ENCODE data around the gene MSANTD1.

Gene MSANTD1

DNA sequence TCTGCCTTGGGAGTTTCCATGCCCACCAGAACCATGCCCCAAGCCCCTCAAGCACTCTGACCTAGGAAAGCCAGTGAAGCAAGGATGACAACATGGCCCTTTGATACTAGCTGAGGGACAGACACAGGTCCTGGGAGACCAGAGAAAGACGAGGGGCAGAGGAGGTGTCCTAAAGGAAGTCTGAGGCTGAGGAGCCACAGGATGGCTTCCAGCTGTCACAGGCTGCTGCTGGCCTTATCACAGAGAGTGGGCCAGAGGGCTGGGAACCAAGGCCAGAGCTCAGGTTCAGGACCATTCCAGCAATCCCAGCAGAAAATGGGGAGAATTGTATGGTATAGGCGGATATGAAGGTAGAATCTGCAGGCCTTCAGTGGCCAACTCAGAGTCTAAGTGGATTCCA is 31.7 kb upstream of the MSANTD1 start:
- no peak for DNase-seq

DNA sequence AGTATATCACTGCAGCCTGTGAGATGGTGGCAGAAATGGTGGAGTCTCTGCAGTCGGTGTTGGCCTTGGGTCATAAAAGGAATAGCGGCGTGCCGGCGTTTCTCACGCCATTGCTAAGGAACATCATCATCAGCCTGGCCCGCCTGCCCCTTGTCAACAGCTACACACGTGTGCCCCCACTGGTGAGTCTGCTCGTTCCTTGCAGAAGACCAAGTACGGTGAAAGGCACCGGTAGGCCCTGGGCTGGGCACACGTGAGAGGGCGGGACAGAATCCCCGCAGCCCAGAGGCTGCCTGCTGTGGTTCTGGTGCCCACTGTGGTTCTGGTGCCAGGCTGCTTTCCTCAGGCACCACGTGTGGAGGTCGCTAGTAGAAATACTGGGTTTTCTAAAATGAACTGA is 31.2 kb upstream of the MSANTD1 start:
- no peak for DNase-seq

- DNase-seq: no peak
Measured at GRCh38 chr4:3218824-3219760, 29.9 kb upstream of the MSANTD1 start.

- DNase-seq: no peak
Measured at GRCh38 chr4:3219761-3220475, 29.0 kb upstream of the MSANTD1 start.

GRCh38 chr4:3220476-3221183 is 28.3 kb upstream of the MSANTD1 start:
- DNase-seq: no peak

DNA sequence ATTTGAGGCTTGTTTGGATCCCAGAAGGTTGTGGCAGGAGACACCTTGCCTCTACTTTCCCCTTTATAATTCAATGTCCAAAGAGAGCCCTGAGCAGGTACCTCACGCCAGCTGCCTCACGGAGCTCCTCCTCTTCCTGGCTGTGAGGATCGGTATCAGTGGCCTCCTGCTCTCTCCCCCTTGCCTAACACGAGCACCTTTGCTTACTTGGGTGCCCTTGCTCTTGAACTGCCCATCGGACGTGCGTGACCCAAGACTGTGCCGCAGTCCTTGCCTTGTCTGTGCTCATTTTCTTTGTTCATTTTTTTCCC is 27.8 kb upstream of the MSANTD1 start:
- no peak for DNase-seq

DNA sequence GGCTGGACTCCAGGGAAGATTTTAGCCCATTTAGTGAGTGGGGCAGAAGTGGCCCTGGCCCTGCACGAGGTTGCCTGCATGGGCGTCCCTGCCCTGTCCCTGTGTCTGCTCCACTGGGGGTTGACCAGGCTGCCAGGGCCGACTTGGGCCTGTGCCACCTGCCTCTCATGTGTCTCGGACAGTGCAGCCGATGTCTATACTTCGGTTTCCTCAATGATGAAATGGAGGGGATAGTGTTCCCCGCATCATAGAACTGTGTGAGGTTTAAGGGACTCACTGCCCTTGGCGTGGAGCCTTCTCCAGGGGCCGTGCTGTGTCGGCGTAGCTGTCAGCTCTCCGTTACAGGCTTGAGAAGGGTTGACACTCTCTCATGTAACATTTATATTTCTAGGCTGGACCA is 27.0 kb upstream of the MSANTD1 start:
- no peak for DNase-seq

DNA sequence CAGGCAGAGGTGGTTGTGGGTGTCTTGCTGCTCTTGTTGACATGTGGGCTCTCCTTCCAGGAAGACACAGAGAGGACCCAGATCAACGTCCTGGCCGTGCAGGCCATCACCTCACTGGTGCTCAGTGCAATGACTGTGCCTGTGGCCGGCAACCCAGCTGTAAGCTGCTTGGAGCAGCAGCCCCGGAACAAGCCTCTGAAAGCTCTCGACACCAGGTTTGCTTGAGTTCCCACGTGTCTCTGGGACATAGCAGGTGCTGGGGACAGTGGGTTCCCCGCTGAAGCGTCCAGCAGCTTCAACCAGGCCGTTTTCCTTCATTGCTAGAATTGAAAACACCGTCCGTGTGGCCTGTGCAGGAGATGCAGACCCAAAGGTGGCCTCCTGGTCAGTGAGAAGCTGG is 25.6 kb upstream of the MSANTD1 start:
- DNase-seq: no peak

- DNase-seq: no peak
Measured at GRCh38 chr4:3223956-3224748, 24.8 kb upstream of the MSANTD1 start.

DNA sequence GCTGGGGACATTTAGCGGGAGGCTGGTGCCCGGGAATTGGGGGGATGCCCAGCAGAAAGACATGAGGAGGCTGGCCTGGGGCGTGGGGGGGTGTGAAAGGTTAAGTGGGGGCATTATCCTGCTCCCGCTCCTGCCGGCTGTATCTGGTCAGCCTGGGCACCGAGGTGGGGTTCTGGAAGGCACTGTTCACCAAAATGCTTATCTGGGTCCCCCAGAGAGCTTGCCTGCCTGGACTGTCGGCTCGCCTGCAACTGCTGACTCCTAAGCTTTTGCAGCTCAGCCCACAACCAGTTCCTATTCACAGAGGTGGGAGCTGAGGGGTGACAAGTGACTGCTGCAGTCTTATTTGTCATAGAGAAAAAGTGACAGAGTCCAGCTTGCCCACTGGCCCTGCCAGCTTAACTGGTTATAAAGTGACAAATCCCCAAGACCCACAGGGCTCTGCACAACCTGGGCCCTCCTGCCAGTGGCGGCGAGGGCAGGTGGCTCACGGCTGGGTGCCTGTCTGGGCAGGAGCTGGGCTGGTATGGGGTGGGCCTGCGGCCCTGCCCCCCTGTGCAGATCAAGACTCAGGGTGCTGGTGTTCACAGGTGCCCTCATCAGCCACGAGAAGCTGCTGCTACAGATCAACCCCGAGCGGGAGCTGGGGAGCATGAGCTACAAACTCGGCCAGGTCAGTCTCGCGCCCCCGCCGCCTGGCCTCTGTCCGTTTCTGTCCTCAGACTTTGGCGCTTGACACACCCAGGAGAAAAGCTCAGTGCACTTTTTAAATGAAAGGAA is 23.7 kb upstream of the MSANTD1 start:
- no peak for DNase-seq

DNA sequence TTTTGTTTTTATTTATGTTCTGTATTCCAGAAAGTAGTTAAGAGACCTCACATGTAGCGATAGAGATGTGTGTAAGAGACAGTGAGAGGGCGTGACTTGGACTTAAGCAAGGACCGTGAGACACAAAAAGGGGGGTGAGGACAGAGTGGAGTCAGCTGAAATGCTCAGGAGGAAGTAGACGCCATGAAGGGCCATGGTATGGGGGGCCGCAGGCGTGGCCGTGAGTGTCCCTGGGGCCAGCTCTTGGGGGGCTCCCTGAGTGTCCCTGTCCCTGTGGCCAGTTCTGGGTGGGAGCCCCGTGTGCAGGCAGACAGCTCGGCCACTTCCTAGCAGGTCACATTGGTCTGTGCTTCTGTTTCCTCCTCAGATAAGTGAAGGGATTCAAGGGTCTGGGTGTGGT is 23.0 kb upstream of the MSANTD1 start:
- DNase-seq: no peak

DNA sequence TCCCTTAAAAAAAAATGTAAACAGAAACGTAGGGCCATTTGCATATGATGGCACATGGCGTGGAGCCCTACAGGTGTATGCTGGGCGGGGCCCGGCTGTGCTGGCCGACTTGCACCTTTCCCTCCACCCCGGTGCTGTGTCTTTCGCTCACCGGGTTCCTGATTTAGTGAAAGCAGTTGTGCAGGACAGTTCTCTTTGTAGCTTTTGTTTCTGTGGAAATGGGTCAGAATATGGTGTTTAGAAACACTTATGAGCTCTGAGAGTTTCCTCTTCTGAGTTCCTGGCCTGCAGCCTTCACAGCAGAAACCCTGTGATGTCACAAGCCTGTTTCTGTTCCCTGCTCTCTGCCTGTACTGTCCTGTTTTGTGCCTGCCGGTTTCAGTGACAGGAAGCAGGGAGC is 22.5 kb upstream of the MSANTD1 start:
- no peak for DNase-seq

GRCh38 chr4:3226944-3227343 is 22.0 kb upstream of the MSANTD1 start:
- DNase-seq: no peak

GRCh38 chr4:3227878-3228675 is 20.9 kb upstream of the MSANTD1 start:
- DNase-seq: no peak

DNA sequence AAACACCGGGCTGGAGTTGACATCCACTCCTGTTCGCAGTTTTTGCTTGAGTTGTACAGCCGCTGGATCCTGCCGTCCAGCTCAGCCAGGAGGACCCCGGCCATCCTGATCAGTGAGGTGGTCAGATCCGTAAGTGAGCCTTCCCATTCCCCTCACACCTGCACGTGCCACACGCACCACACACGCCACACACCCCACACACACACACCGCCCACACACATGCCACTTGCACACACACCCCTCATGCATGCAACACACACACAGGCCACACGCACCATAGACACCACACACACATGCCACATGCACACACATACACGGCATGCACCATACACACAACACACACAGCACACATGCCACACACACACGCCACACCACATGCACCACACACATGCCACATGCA is 20.1 kb upstream of the MSANTD1 start:
- DNase-seq: no peak

- DNase-seq: no peak
Measured at GRCh38 chr4:3229328-3229727, 19.6 kb upstream of the MSANTD1 start.

- DNase-seq: no peak
Measured at GRCh38 chr4:3229964-3230363, 19.0 kb upstream of the MSANTD1 start.

DNA sequence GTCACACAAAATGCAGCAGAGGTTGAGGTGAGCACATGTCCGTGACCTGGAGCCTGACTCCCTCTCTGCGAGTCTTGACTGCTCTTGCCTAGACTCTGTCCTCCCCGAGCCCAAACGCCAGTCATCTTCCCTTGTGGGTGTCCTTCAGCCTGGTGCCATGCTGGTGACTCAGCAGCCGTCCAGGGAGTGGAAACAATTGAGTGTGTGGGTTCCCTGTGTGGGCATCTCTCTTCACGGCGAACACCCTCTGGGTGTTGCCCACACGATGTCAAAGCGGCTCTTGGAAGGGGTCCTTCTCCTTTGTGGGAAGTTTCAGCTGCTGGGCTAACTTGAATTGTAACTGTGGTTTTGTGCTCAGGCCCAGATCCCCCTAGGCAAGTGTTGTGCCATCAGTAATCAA is 17.5 kb upstream of the MSANTD1 start:
- DNase-seq: no peak

DNA sequence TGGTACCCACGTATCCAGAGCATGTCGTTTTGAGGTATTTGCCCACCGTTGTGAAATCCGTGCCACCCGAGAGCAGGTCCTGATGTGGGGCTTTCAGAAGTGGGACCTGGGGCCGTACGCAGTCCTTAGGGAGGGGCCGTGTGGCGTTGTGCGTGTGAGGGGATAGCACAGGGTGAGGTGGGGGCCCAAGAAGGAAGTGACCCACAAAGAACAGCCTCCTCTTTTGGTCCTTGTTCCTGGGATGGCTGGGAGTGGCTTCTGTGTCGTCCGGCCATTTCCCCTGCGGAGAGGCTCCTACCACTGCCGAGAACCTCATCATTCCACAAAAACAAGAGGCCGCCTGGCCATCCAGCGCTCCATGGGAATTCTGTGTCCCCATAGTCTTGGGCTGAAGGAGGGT is 17.0 kb upstream of the MSANTD1 start:
- no peak for DNase-seq

DNA sequence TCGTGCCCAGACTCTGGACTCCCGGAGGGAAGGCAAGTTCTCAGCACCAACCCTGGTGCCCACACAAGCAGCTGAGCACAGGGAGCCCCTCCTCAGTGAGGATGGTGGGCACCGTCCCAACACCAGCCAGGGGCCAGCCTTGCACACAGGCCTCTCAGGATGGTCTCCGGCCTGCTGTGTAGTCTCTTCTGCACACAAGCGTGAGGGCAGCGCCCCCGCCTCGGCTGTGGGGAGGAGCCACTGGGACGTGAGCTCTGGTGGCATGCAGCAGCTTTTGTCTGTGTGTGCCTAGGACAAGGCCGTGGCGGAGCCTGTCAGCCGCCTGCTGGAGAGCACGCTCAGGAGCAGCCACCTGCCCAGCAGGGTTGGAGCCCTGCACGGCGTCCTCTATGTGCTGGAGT is 16.1 kb upstream of the MSANTD1 start:
- no peak for DNase-seq

GRCh38 chr4:3233391-3234071 is 15.4 kb upstream of the MSANTD1 start:
- DNase-seq: no peak

Data from activated CD4-positive, alpha-beta T cell treated with anti-CD3 and anti-CD28 coated beads for 4 hours (primary cell).